Measurements from ENCODE around the gene ABCC11. TPM values are rescaled to one million over a fixed set of nuclear protein-coding genes. Genes with fewer than 3 reads are reported as not detected.
A peak's percentile ranks its signal among the peaks of the same experiment; 100 is the strongest.

Gene ABCC11
- total RNA-seq, 1 donor from 2014 or later, result 0.09 TPM

DNA sequence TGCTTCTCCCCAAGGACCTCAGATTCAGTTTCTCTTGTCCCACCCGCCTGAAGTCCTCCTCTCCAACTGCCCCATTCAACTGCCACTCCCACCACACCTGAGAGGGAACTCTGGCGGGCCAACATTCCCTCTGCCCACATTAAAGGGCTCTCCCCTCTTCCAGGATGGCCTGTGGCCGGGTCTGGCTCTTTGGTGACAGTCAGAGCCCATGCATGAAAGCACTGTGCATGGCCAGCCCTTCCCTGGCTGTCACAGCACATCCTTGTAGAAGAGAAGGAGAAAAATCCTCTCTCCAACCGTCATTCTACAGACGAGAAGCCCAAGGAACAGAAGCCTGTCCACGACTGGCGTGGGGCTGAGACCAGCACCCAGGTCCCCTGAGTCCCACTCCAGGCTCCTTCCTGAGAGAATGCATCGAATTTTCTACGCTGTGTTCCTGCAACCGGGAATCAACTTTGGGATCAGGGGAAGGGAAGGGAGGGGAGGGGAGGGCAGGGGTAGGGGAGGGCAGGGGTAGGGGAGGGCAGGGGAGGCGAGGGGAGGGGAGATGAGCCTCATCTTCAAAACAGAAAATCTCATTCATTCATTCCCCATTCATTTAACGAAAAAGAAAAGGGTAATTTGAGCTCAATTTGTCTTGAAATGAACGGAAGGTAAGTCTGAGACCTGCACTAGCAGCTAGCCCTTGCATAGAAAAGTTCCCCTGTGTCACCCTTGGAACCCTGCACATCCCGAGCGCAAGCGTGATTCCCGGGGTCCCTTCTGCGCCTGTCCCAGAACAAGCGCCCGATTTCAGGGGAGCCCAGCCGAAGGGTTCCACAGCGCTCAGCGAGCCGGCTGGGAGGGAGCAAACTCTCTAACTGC, 91.2 kb downstream of the ABCC11 start, which contains the start of gene ABCC12:
Gene ABCC12 (minus strand): TSS at position 68 of the 864 bp plus-strand sequence. CDS start 9,569 bp downstream, outside the sequence.
- no peak for DNase-seq (ENCODE audit: low read depth, low spot score)
- Mint-ChIP-seq H3K27ac (ENCODE audit: unreplicated experiment) (peak within 1 kb of the TSS; percentile 52), H3K4me3 (no peak within 1 kb of the TSS), H3K9me3 (no peaks in the 10 kb centered on the region), H3K36me3 (ENCODE audit: low read depth) (no peaks in the 10 kb centered on the region), H3K27me3 (ENCODE audit: low read depth) (no peaks in the 10 kb centered on the region), H3K4me1 (peaks cover 7% of the 10 kb centered on the region)
- TF ChIP-seq, protein P1, sequence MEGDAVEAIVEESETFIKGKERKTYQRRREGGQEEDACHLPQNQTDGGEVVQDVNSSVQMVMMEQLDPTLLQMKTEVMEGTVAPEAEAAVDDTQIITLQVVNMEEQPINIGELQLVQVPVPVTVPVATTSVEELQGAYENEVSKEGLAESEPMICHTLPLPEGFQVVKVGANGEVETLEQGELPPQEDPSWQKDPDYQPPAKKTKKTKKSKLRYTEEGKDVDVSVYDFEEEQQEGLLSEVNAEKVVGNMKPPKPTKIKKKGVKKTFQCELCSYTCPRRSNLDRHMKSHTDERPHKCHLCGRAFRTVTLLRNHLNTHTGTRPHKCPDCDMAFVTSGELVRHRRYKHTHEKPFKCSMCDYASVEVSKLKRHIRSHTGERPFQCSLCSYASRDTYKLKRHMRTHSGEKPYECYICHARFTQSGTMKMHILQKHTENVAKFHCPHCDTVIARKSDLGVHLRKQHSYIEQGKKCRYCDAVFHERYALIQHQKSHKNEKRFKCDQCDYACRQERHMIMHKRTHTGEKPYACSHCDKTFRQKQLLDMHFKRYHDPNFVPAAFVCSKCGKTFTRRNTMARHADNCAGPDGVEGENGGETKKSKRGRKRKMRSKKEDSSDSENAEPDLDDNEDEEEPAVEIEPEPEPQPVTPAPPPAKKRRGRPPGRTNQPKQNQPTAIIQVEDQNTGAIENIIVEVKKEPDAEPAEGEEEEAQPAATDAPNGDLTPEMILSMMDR (conservative IDR thresholded peaks at IDR 0.05), result no peak

DNA sequence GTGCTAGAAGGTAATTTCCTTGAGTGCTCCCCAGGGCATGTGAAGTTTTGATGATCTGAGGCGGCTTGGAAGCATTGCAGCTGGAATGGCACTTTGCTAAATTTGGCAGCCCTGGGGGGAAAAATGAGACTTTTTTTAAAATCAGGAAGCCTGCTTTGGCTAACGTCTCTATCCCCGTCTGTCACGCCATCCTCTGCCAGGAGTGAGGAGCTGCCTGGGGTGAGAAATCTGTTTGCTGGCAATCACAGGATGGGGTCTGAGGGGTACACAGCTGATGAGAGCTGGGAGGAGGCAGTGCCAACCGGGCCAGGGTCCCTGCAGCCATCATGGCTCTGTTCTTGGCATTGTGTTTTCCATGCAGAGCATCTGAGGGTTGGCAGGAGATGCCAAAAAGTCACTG, 93.6 kb downstream of the ABCC11 start:
- no peaks in the 10 kb centered on the region for H3K9me3 Mint-ChIP-seq
- no peak for DNase-seq (ENCODE audit: low read depth, low spot score)
- H3K27ac Mint-ChIP-seq (ENCODE audit: unreplicated experiment), result no peak overlapping the region
- H3K36me3 Mint-ChIP-seq (ENCODE audit: low read depth), result no peaks in the 10 kb centered on the region
- H3K4me1 Mint-ChIP-seq, result peaks cover 7% of the 10 kb centered on the region
- TF ChIP-seq, protein P1 (conservative IDR thresholded peaks at IDR 0.05), result no peak
- H3K27me3 Mint-ChIP-seq (ENCODE audit: low read depth), result no peaks in the 10 kb centered on the region
- no peak overlapping the region for H3K4me3 Mint-ChIP-seq

DNA sequence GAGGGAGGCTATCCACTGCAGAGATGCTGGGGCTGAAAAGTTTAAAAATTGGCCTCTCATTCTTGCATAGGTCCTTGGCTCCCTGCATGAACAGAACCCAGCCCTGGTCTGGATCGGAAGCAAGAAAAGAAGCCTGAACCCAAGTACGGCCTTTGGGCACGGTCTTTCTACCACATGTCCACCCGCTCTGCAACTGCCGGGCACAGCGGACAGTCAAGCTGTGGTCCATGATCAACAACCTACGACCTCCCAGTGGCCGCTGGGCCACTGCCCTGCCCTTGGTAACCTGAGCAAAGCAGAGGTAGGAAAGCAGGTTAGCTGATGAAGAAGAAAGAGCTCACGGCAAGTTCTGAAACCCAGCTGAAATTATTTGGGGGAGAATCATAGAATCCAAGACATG, 95.1 kb downstream of the ABCC11 start:
- Mint-ChIP-seq H3K4me3 (no peak overlapping the region), H3K27me3 (ENCODE audit: low read depth) (no peaks in the 10 kb centered on the region), H3K36me3 (ENCODE audit: low read depth) (no peaks in the 10 kb centered on the region), H3K4me1 (peaks cover 7% of the 10 kb centered on the region), H3K9me3 (no peaks in the 10 kb centered on the region), H3K27ac (ENCODE audit: unreplicated experiment) (no peak overlapping the region)
- TF ChIP-seq, protein P1 (conservative IDR thresholded peaks at IDR 0.05), result no peak
- DNase-seq (ENCODE audit: low read depth, low spot score), result no peak

DNA sequence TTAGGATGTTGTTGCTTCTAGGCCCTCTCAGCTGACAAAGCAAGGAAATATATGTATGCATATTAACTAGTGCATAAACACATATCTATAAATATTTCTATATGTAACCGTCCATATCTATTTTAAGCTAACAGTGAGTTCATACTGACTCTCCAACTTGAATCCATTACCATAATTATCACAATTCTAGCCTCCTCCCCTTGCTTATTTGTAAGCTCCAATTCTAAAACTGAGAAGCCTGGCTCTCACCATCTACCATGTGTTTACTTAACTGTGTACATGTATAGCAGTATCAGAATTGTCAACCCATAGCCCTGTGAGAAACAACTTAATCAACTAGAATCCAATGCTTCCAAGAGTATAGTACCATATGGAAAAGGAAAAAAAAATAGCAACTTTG, 96.6 kb downstream of the ABCC11 start:
- no peaks in the 10 kb centered on the region for H3K27me3 Mint-ChIP-seq (ENCODE audit: low read depth)
- DNase-seq (ENCODE audit: low read depth, low spot score), result no peak
- no peaks in the 10 kb centered on the region for H3K4me1 Mint-ChIP-seq
- no peaks in the 10 kb centered on the region for H3K36me3 Mint-ChIP-seq (ENCODE audit: low read depth)
- H3K9me3 Mint-ChIP-seq, result no peaks in the 10 kb centered on the region
- H3K27ac Mint-ChIP-seq (ENCODE audit: unreplicated experiment), result no peak overlapping the region
- H3K4me3 Mint-ChIP-seq, result no peak overlapping the region
- TF ChIP-seq, protein P1 (conservative IDR thresholded peaks at IDR 0.05), result no peak

DNA sequence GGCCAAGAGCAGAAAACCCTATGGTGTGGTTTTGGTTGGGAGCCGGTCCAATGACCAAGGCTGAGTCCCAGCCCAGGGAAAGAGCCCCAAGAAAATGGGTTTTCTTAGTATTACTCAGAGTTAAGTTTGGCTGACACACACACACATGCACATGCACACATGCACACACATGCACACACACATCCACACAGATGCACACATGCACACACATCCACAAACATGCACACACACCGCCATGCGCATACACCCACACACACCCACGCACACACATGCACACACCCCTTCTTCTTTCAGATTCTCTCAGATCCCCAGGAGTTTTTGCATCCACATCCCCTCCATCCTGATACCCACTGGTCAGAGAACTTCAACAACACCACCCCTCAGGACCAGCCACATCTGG, 100.6 kb downstream of the ABCC11 start:
- Mint-ChIP-seq H3K27ac (ENCODE audit: unreplicated experiment) (no peak overlapping the region), H3K4me3 (no peak overlapping the region)
- TF ChIP-seq, protein P1 (conservative IDR thresholded peaks at IDR 0.05), result no peak

More for the DNA sequence above, 100.6 kb downstream of the ABCC11 start:
- Mint-ChIP-seq H3K27me3 (ENCODE audit: low read depth) (no peaks in the 10 kb centered on the region), H3K9me3 (peaks cover 6% of the 10 kb centered on the region), H3K36me3 (ENCODE audit: low read depth) (no peaks in the 10 kb centered on the region), H3K4me1 (peaks cover 13% of the 10 kb centered on the region)
- no peak for DNase-seq (ENCODE audit: low read depth, low spot score)
